H1 (cell line): ENCODE results near the gene LRTM2.

ENCODE experiments used
- PHF8 ChIP-seq: fragments of 200-600 bp; sonication (generic); conservative IDR thresholded peaks from 2 replicates; pipeline ENCODE4 v1.7.1; 2012; ENCODE audit warnings: low read depth, mild to moderate bottlenecking, inconsistent platforms, low read length, moderate library complexity
- POLR2A ChIP-seq, 2 experiments: IDR thresholded peaks; 1 replicate in 1 of 2; 2 replicates in 1 of 2; pipeline ENCODE4 v1.6.1; 2011; ENCODE audit warnings: low read depth in 2 of 2, low read length in 2 of 2, mild to moderate bottlenecking in 2 of 2; ENCODE audit errors: control extremely low read depth in 1 of 2
- POLR2AphosphoS5 ChIP-seq: IDR thresholded peaks from 2 replicates; pipeline ENCODE4 v1.6.1; 2011; ENCODE audit warnings: low read depth, low read length
- RAD21 ChIP-seq, 2 experiments: IDR thresholded peaks in 1 of 2; conservative IDR thresholded peaks in 1 of 2; 2 replicates each; pipeline ENCODE4 v1.6.1; 2011; ENCODE audit warnings: low read depth in 2 of 2, low read length in 2 of 2, improper control_type of control experiment in 1 of 2, inconsistent platforms in 1 of 2, mild to moderate bottlenecking in 1 of 2, moderate library complexity in 1 of 2
- SAP30 ChIP-seq: fragments of 300-600 bp; sonication (generic); IDR thresholded peaks from 2 replicates; pipeline ENCODE4 v1.7.1; 2012; ENCODE audit warnings: low read length, moderate library complexity, mild to moderate bottlenecking, inconsistent platforms; ENCODE audit not compliant: insufficient read depth, insufficient replicate concordance
- SRF ChIP-seq: IDR thresholded peaks from 2 replicates; pipeline ENCODE4 v1.6.1; 2011; ENCODE audit warnings: mild to moderate bottlenecking, low read depth, low read length, moderate library complexity
- TF ChIP-seq, protein P1 (sequence below), 3 experiments: IDR thresholded peaks; 1 replicate in 2 of 3; 2 replicates in 1 of 3; pipeline versions ENCODE4 v1.5.1 to v1.6.1; 2011; ENCODE audit warnings: low read length in 3 of 3, mild to moderate bottlenecking in 3 of 3, inconsistent platforms in 2 of 3, low read depth in 1 of 3, moderate library complexity in 1 of 3; ENCODE audit not compliant: insufficient read depth in 1 of 3; ENCODE audit errors: control extremely low read depth in 1 of 3
- TF ChIP-seq, protein P2 (sequence below): IDR thresholded peaks from 2 replicates; pipeline ENCODE4 v1.6.1; 2012; ENCODE audit warnings: inconsistent platforms

DNA sequence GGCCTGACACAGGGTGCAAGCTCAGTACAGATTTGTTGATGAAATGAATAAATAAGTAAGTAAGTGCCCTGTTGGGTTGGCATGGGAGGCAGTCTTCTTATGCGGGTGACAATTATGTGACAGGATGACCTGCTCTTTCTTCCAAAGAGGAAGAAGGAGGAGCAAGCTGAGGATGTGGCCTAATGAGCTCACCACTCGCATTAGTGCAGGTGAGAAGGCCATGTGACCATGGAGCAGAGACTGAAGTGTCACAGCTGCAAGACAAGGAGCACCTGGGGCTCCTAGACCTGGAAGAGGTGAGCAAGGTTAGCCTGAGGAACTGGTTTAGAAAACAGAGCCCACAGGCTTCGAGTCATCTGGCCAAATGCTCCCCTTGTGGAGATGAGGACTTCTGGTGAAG is 34.9 kb downstream of the LRTM2 start:
- TF ChIP-seq SRF (no peak), POLR2A (IDR thresholded peaks at IDR 0.05; ENCODE audit: control extremely low read depth in 1 of 2, low read depth in 2 of 2, low read length in 2 of 2) (no peak), SAP30 (no peak), RAD21 (IDR thresholded peaks at IDR 0.05 in 1 of 2, conservative IDR thresholded peaks at IDR 0.05 in 1 of 2; ENCODE audit: low read depth in 2 of 2, low read length in 2 of 2) (no peak), POLR2AphosphoS5 (no peak), PHF8 (no peak)
- TF ChIP-seq, protein P1, sequence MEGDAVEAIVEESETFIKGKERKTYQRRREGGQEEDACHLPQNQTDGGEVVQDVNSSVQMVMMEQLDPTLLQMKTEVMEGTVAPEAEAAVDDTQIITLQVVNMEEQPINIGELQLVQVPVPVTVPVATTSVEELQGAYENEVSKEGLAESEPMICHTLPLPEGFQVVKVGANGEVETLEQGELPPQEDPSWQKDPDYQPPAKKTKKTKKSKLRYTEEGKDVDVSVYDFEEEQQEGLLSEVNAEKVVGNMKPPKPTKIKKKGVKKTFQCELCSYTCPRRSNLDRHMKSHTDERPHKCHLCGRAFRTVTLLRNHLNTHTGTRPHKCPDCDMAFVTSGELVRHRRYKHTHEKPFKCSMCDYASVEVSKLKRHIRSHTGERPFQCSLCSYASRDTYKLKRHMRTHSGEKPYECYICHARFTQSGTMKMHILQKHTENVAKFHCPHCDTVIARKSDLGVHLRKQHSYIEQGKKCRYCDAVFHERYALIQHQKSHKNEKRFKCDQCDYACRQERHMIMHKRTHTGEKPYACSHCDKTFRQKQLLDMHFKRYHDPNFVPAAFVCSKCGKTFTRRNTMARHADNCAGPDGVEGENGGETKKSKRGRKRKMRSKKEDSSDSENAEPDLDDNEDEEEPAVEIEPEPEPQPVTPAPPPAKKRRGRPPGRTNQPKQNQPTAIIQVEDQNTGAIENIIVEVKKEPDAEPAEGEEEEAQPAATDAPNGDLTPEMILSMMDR (IDR thresholded peaks at IDR 0.05; ENCODE audit: control extremely low read depth in 1 of 3, insufficient read depth in 1 of 3, low read depth in 1 of 3, low read length in 3 of 3) = no peak
- TF ChIP-seq, protein P2, sequence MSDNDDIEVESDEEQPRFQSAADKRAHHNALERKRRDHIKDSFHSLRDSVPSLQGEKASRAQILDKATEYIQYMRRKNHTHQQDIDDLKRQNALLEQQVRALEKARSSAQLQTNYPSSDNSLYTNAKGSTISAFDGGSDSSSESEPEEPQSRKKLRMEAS = no peak
